MM.1S (cell line): ENCODE results near the gene OPRD1.

Experiments
- EZH2 ChIP-seq: fragments of 300-600 bp; sonication (generic); optimal IDR thresholded peaks from 2 replicates; pipeline ENCODE3; 2017; ENCODE audit warnings: low read depth, mild to moderate bottlenecking, antibody characterized with exemption, low read length, mixed read lengths
- EZH2phosphoT487 ChIP-seq: fragments of 300-600 bp; sonication (generic); IDR thresholded peaks from 2 replicates; pipeline ENCODE4 v1.6.1; 2018; ENCODE audit warnings: antibody characterized with exemption, low read length
- TF ChIP-seq, protein P1 (sequence below): fragments of 300-600 bp; sonication (generic); IDR thresholded peaks from 2 replicates; pipeline ENCODE4 v1.5.1; 2016; ENCODE audit warnings: antibody characterized with exemption, low read length, mixed read lengths

- TF ChIP-seq, protein P1, sequence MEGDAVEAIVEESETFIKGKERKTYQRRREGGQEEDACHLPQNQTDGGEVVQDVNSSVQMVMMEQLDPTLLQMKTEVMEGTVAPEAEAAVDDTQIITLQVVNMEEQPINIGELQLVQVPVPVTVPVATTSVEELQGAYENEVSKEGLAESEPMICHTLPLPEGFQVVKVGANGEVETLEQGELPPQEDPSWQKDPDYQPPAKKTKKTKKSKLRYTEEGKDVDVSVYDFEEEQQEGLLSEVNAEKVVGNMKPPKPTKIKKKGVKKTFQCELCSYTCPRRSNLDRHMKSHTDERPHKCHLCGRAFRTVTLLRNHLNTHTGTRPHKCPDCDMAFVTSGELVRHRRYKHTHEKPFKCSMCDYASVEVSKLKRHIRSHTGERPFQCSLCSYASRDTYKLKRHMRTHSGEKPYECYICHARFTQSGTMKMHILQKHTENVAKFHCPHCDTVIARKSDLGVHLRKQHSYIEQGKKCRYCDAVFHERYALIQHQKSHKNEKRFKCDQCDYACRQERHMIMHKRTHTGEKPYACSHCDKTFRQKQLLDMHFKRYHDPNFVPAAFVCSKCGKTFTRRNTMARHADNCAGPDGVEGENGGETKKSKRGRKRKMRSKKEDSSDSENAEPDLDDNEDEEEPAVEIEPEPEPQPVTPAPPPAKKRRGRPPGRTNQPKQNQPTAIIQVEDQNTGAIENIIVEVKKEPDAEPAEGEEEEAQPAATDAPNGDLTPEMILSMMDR: no peak
- TF ChIP-seq EZH2 (no peak), EZH2phosphoT487 (no peak)
Measured at GRCh38 chr1:28836421-28836956, 24.5 kb downstream of the OPRD1 start.
